Activated naive CD4-positive, alpha-beta T cell treated with anti-CD3 and anti-CD28 coated beads for 36 hours (primary cell): ENCODE data around the gene CDR2L. TPM values are rescaled to one million over a fixed set of nuclear protein-coding genes. Genes with fewer than 3 reads are reported as not detected.
"Not testable (repeated sequence)": the region's sequence is repeated elsewhere in the genome, so short reads cannot be mapped to it uniquely, and the experiment has no call there.

Experiments used
- CTCF ChIA-PET: fragments of 350-600 bp; sonication (Branson Sonifier 250); formaldehyde crosslinking; loops from one replicate; lab custom pipeline; 2021; ENCODE audit warnings: antibody characterized with exemption; lab: Charles Lee
- DNase-seq: peaks from one replicate; pipeline ENCODE4 v3.0.0-alpha.2; 2020
- H3K27ac Mint-ChIP-seq: one replicate; pipeline ENCODE4 v1.8.0; 2021; ENCODE audit warnings: mild to moderate bottlenecking, mixed read lengths
- H3K27me3 Mint-ChIP-seq: one replicate; pipeline ENCODE4 v1.8.0; 2021; ENCODE audit warnings: low read depth, mixed read lengths
- H3K36me3 Mint-ChIP-seq: one replicate; pipeline ENCODE4 v1.8.0; 2021; ENCODE audit warnings: low read depth, mixed read lengths
- H3K4me1 Mint-ChIP-seq: one replicate; pipeline ENCODE4 v1.8.0; 2021; ENCODE audit warnings: low read depth, mixed read lengths
- H3K4me3 Mint-ChIP-seq: one replicate; pipeline ENCODE4 v1.8.0; 2021; ENCODE audit warnings: mild to moderate bottlenecking, moderate library complexity, mixed read lengths
- H3K9me3 Mint-ChIP-seq: one replicate; pipeline ENCODE4 v1.8.0; 2021; ENCODE audit warnings: mixed read lengths
- intact Hi-C: fragments of 100-400 bp; cut with micrococcal nuclease; formaldehyde crosslinking; loops from one replicate; pipeline ENCODE4 v1.15.1; 2023
- total RNA-seq, 2 experiments: library from RNA; stranded (reverse); gene quantifications; one replicate each; pipeline ENCODE4 v1.2.3, GENCODE V29; 2021

The CDR2L gene
- total RNA-seq, 2 experiments from 2014 or later = 0.49 to 0.93 TPM

- H3K27me3 Mint-ChIP-seq = peaks cover 3% of the 10 kb centered on the region
- CTCF ChIA-PET = interaction anchor here (6.9 kb wide), 1 partner anchor 76 kb away, joined by 22 read pairs; no protein-coding TSS in a partner anchor
- DNase-seq = peak; percentile 90
- H3K4me1 Mint-ChIP-seq = peaks cover 42% of the 10 kb centered on the region
- H3K36me3 Mint-ChIP-seq = peaks cover 14% of the 10 kb centered on the region
- intact Hi-C loops = loop anchor here (1.0 to 10.0 kb wide), 4 partner anchors 11 to 1228 kb away; partner anchors contain the start of genes GRB2, JPT1, KCTD2 and UBALD2
- H3K27ac Mint-ChIP-seq = peak overlapping the region; percentile 79
- peak overlapping the region; percentile 45 for H3K4me3 Mint-ChIP-seq
- no peaks in the 10 kb centered on the region for H3K9me3 Mint-ChIP-seq
These were observed 49.3 kb downstream of the CDR2L start for GRCh38 chr17:75036643-75037268.

- Mint-ChIP-seq H3K4me3 (no peak overlapping the region), H3K4me1 (peaks cover 32% of the 10 kb centered on the region), H3K9me3 (no peaks in the 10 kb centered on the region), H3K27ac (no peak overlapping the region), H3K36me3 (peaks cover 14% of the 10 kb centered on the region), H3K27me3 (peaks cover 3% of the 10 kb centered on the region)
- CTCF ChIA-PET = interaction anchor here (6.9 kb wide), 1 partner anchor 78 kb away, joined by 22 read pairs; no protein-coding TSS in a partner anchor
- DNase-seq = no peak
- intact Hi-C loops = loop anchor here (5.0 to 10.0 kb wide), 2 partner anchors 368 to 1226 kb away; partner anchors contain the start of genes GRB2 and UBALD2
These were observed 51.8 kb downstream of the CDR2L start for GRCh38 chr17:75039238-75039637.

- CTCF ChIA-PET = interaction anchor here (0.5 kb wide), 1 partner anchor 1744 kb away, joined by 4 read pairs; no protein-coding TSS in a partner anchor
- intact Hi-C loops = no loop called here
- H3K4me3 Mint-ChIP-seq = no peak overlapping the region
- peaks cover 10% of the 10 kb centered on the region for H3K36me3 Mint-ChIP-seq
- no peaks in the 10 kb centered on the region for H3K27me3 Mint-ChIP-seq
- H3K9me3 Mint-ChIP-seq = no peaks in the 10 kb centered on the region
- H3K4me1 Mint-ChIP-seq = peaks cover 26% of the 10 kb centered on the region
- H3K27ac Mint-ChIP-seq = no peak overlapping the region
- DNase-seq = no peak
These were observed 54.3 kb downstream of the CDR2L start for GRCh38 chr17:75041656-75042280.

- H3K27me3 Mint-ChIP-seq, DNase-seq, H3K27ac Mint-ChIP-seq, H3K9me3 Mint-ChIP-seq, H3K4me3 Mint-ChIP-seq, intact Hi-C loops, CTCF ChIA-PET, H3K36me3 Mint-ChIP-seq: not testable (repeated sequence)
- H3K4me1 Mint-ChIP-seq = peaks cover 34% of the 10 kb centered on the region
These were observed 56.4 kb downstream of the CDR2L start for GRCh38 chr17:75043789-75044188.

- H3K4me3 Mint-ChIP-seq = peak overlapping the region; percentile 36
- intact Hi-C loops = loop anchor here (5.0 kb wide), 6 partner anchors 43 to 172 kb away; partner anchors contain the start of genes ARMC7, FDXR, SLC16A5 and SUMO2
- H3K27ac Mint-ChIP-seq = no peak overlapping the region
- H3K4me1 Mint-ChIP-seq = peaks cover 44% of the 10 kb centered on the region
- CTCF ChIA-PET = no interaction called here
- H3K27me3 Mint-ChIP-seq = no peaks in the 10 kb centered on the region
- DNase-seq = no peak
- H3K36me3 Mint-ChIP-seq = peaks cover 7% of the 10 kb centered on the region
- no peaks in the 10 kb centered on the region for H3K9me3 Mint-ChIP-seq
These were observed 57.3 kb downstream of the CDR2L start for GRCh38 chr17:75044716-75045115.

GRCh38 chr17:75045946-75046406, 58.5 kb downstream of the CDR2L start:
- not testable (repeated sequence) for H3K27me3 Mint-ChIP-seq, H3K36me3 Mint-ChIP-seq, DNase-seq, H3K9me3 Mint-ChIP-seq, H3K27ac Mint-ChIP-seq
- CTCF ChIA-PET = interaction anchor here (0.8 kb wide), 1 partner anchor 9 kb away, joined by 3 read pairs; no protein-coding TSS in a partner anchor
- Mint-ChIP-seq H3K4me3 (peak overlapping the region; percentile 97), H3K4me1 (peaks cover 47% of the 10 kb centered on the region)
- intact Hi-C loops = loop anchor here (2.0 to 5.0 kb wide), 9 partner anchors 13 to 174 kb away; partner anchors contain the start of genes ARMC7, CDR2L, FDXR and MRPL58

- peak within 1 kb of the TSS; percentile 89 for H3K27ac Mint-ChIP-seq
- CTCF ChIA-PET = interaction anchor here (0.6 to 1.6 kb wide), 4 partner anchors 8 to 88 kb away, joined by 3 to 9 read pairs (median 3); no protein-coding TSS in a partner anchor
- no peaks in the 10 kb centered on the region for H3K9me3 Mint-ChIP-seq
- peaks cover 47% of the 10 kb centered on the region for H3K4me1 Mint-ChIP-seq
- peaks cover 4% of the 10 kb centered on the region for H3K36me3 Mint-ChIP-seq
- no peaks in the 10 kb centered on the region for H3K27me3 Mint-ChIP-seq
- DNase-seq = peak; percentile 97
- intact Hi-C loops = loop anchor here (1.0 to 5.0 kb wide), 11 partner anchors 10 to 174 kb away; partner anchors contain the start of genes ARMC7, CDR2L, FDXR and JPT1
- H3K4me3 Mint-ChIP-seq = peak within 1 kb of the TSS; percentile 97
These were observed 59.2 kb downstream of the CDR2L start, which contains the start of the genes ATP5PD and KCTD2 for GRCh38 chr17:75046407-75047289. Gene ATP5PD, minus strand, starts transcription at chr17:75046969. Its CDS starts 4,319 bp downstream, at chr17:75042650. Gene KCTD2, plus strand, starts transcription at chr17:75047225. Its CDS starts 26 bp downstream, at chr17:75047251.

GRCh38 chr17:75047398-75048098, 60.1 kb downstream of the CDR2L start:
- DNase-seq = peak; percentile 30
- intact Hi-C loops = loop anchor here (1.0 to 5.0 kb wide), 11 partner anchors 11 to 175 kb away; partner anchors contain the start of genes ARMC7, CDR2L, FDXR and JPT1
- peak overlapping the region; percentile 97 for H3K4me3 Mint-ChIP-seq
- peaks cover 8% of the 10 kb centered on the region for H3K36me3 Mint-ChIP-seq
- CTCF ChIA-PET = interaction anchor here (1.0 to 3.0 kb wide), 4 partner anchors 13 to 89 kb away, joined by 3 to 17 read pairs (median 10); no protein-coding TSS in a partner anchor
- H3K27me3 Mint-ChIP-seq = no peaks in the 10 kb centered on the region
- H3K27ac Mint-ChIP-seq = peak overlapping the region; percentile 87
- H3K9me3 Mint-ChIP-seq = no peaks in the 10 kb centered on the region
- H3K4me1 Mint-ChIP-seq = peaks cover 47% of the 10 kb centered on the region

- Mint-ChIP-seq H3K27me3 (no peaks in the 10 kb centered on the region), H3K36me3 (peaks cover 10% of the 10 kb centered on the region)
- CTCF ChIA-PET = interaction anchor here (0.8 to 3.0 kb wide), 5 partner anchors 9 to 125 kb away, joined by 3 to 17 read pairs (median 4); no protein-coding TSS in a partner anchor
These were observed 60.9 kb downstream of the CDR2L start for GRCh38 chr17:75048249-75048878.

GRCh38 chr17:75049057-75049456, 61.6 kb downstream of the CDR2L start:
- H3K36me3 Mint-ChIP-seq = peaks cover 14% of the 10 kb centered on the region
- intact Hi-C loops = loop anchor here (5.0 kb wide), 6 partner anchors 38 to 177 kb away; partner anchors contain the start of genes ARMC7, FDXR, SLC16A5 and SUMO2
- H3K27ac Mint-ChIP-seq = no peak overlapping the region
- DNase-seq = no peak
- CTCF ChIA-PET = interaction anchor here (0.8 to 3.0 kb wide), 6 partner anchors 8 to 124 kb away, joined by 3 to 17 read pairs (median 4); no protein-coding TSS in a partner anchor
- no peak overlapping the region for H3K4me3 Mint-ChIP-seq
- H3K27me3 Mint-ChIP-seq = no peaks in the 10 kb centered on the region
- H3K9me3 Mint-ChIP-seq = no peaks in the 10 kb centered on the region
- peaks cover 44% of the 10 kb centered on the region for H3K4me1 Mint-ChIP-seq

More at GRCh38 chr17:75048249-75048878, 60.9 kb downstream of the CDR2L start:
- H3K27ac Mint-ChIP-seq = peak overlapping the region; percentile 87
- peaks cover 47% of the 10 kb centered on the region for H3K4me1 Mint-ChIP-seq
- H3K9me3 Mint-ChIP-seq = no peaks in the 10 kb centered on the region
- intact Hi-C loops = loop anchor here (5.0 kb wide), 6 partner anchors 39 to 176 kb away; partner anchors contain the start of genes ARMC7, FDXR, SLC16A5 and SUMO2
- peak overlapping the region; percentile 97 for H3K4me3 Mint-ChIP-seq
- no peak for DNase-seq
